Endometrial microvascular endothelial cells (primary cell): ENCODE measurements around the gene AARS1. TPM values are rescaled to one million over a fixed set of nuclear protein-coding genes. Genes with fewer than 3 reads are reported as not detected.
"Not testable (repeated sequence)": the region's sequence is repeated elsewhere in the genome, so short reads cannot be mapped to it uniquely, and the experiment has no call there.

Experiments
- in situ Hi-C: cut with HindIII; loops from 2 replicates; pipeline ENCODE4 v1.10.0; 2017; ENCODE audit warnings: low sequenced_read_pairs, low pct_unique_long_range_greater_than_20kb; ENCODE audit errors: inconsistent ontology term
- total RNA-seq: library from RNA; depleted of rRNA; stranded (reverse); fragments of >200 nt; gene quantifications from one replicate; pipeline ENCODE4 v1.2.3, GENCODE V29; 2015; ENCODE audit errors: inconsistent ontology term

The AARS1 gene
- total RNA-seq = 85.6 TPM

GRCh38 chr16:70289229-70290094 is at the start of gene AARS1:
Gene AARS1 (minus strand): TSS chr16:70289506. CDS start chr16:70282763, 6,743 bp downstream.
- in situ Hi-C loops = no loop called here

- in situ Hi-C loops = no loop called here
Measured at GRCh38 chr16:70337814-70338213, 48.5 kb upstream of the AARS1 start.

DNA sequence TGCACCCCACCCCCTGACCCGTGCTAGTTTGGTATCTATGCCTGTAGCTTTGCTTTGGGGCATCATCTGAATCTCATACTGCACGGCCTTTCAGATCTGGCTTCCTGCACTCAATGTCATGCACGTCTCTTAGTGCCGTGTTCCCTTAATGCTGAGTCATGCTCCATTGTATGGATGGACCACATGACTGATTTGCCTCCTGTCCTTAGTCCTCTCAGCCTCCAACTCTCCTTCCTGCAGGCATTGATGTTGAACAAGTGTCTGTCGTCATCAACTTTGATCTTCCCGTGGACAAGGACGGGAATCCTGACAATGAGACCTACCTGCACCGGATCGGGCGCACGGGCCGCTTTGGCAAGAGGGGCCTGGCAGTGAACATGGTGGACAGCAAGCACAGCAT is 43.4 kb upstream of the AARS1 start:
- in situ Hi-C loops = not testable (repeated sequence)

- in situ Hi-C loops = no loop called here
Measured at GRCh38 chr16:70331588-70332358, 42.5 kb upstream of the AARS1 start.

DNA sequence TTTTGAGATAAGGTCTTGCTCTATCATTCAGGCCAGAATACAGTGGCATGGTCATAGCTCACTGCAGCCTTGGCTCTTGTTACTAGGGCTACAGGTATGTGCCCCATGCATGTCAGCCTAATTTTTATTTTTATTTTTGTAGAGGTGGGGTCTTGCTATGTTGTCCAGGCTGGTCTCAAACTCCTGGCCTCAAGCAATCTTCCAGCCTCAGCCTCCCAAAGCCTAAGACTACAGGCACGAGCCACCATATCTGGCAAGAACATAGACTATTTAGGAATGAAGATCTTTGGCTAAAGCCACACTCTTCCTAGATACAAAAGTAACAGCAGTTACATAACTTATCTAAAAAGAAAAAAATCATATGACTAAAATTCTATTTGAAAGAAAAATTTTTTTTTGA is 41.8 kb upstream of the AARS1 start:
- in situ Hi-C loops = no loop called here

DNA sequence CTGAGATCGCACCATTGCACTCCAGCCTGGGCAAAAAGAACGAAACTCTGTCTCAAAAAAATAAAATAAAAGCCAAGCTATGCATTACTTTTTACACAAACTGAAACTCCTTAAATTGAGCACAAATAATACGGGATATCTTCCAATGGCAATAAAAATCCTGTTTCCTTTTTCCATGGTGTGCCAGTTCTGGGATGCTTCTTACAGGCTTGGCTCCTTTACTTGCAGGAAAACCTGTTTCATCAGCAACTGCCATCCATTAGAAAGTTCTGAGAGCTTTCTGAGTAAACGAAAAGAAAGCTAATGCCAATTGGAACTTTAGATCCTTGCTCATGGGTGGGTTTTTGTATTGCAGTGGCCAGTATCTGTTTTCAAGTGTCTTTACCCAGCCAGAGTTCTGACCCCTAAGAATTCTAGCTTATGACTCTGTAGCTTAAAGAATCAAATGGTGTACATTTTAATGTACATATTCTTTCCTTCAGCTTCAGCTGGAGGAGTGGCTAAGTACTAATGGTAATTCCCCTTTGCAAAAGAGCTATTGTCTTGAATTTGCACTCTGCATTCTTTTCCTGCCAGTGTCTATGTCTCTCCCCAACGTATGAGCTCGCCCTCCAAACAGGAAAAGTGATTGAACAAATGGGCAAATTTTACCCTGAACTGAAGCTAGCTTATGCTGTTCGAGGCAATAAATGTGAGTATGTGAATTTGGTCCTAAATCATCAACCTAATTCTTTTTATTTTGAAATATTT is 35.9 kb upstream of the AARS1 start:
- in situ Hi-C loops = no loop called here

DNA sequence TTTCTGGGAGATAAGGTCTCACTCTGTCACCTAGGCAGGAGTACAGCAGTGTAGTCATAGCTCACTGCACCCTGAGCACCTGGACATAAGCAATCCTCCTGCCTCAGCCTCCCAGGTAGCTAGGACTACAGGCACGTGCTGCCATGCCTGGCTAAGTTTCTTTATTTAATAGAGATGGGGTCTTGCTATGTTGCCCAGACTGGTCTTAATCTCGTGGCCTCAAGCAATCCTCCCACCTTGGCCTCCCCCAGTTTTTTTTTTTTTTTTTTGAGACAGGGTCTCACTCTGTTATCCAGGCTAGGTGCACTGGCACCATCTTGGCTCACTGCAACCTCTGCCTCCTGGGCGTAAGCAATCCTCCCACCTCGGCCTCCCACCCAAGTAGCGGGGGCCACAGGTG is 30.8 kb upstream of the AARS1 start:
- in situ Hi-C loops = no loop called here

DNA sequence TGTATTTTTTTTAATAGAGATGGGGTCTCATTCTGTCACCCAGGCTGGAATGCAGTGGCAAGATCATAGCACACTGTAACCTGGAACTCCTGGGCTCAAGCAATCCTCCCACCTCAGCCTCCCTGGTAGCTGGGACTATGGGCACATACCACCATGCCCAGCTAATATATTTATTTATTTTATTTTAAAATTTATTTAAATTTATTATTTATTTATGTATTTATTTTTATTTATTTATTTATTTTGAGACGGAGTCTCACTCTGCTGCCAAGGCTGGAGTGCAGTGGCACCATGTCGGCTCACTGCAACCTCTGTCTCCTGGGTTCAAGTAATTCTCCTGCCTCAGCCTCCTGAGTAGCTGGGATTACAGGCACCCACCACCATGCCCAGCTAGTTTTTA is 18.4 kb upstream of the AARS1 start:
- in situ Hi-C loops = not testable (repeated sequence)

- in situ Hi-C loops = no loop called here
Measured at GRCh38 chr16:70306880-70307279, 17.6 kb upstream of the AARS1 start.

GRCh38 chr16:70304892-70305448 is 15.7 kb upstream of the AARS1 start:
- in situ Hi-C loops = no loop called here

GRCh38 chr16:70302745-70303144 is 13.4 kb upstream of the AARS1 start:
- in situ Hi-C loops = no loop called here

- in situ Hi-C loops = no loop called here
Measured at GRCh38 chr16:70301121-70301520, 11.8 kb upstream of the AARS1 start.

GRCh38 chr16:70298988-70299938 is 10.0 kb upstream of the AARS1 start, which contains the start of gene DDX19B:
Gene DDX19B (plus strand): TSS chr16:70299186. CDS start chr16:70299298, 112 bp downstream.
- in situ Hi-C loops = no loop called here

GRCh38 chr16:70295634-70296033 is 6.3 kb upstream of the AARS1 start:
- in situ Hi-C loops = no loop called here

- in situ Hi-C loops = no loop called here
Measured at GRCh38 chr16:70294385-70295025, 5.2 kb upstream of the AARS1 start.

DNA sequence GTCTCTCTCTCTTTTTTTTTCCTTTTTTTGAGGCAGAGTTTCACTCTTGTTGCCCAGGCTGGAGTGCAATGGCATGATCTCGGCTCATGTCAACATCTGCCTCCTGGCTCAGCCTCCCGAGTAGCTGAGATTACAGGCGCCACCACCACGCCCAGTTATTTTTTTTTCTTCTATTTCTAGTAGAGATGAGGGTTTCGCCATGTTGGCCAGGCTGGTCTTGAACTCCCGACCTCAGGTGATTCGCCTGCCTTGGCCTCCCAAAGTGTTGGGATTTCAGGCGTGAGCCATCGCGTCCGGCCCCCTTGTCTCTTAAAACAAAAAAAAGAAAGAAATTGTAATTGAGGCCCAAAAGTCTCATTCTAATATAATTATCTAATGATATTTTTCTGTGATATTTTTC is 2.8 kb upstream of the AARS1 start:
- in situ Hi-C loops = not testable (repeated sequence)

DNA sequence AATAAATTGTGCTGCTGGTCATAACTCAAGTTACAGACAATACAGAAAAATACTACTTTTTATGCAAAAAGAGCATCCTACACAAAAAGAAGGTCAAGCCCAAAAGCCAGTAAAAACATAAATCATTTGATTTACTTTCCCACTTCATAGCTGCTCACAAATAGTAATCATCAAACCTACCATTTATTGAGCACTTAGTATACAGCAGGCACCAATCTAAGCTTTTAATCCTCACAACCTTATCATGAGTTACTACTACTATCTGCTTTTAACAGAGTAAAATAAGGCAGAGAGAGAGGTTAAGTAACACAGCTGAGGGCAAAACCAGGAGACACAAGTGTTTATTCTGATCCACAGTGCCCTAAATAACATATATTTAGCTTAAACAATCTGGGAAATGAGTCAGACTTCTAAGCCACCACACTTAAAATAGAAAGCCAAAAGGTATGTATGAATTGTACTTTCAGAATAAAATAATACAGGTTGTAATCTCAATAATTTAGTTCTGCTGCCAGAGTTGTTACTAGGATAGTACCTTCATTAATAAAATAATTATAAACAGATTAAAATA is 1.7 kb upstream of the AARS1 start:
- in situ Hi-C loops = no loop called here
